ENCODE data around the gene SLC16A11. TPM values are rescaled to one million over a fixed set of nuclear protein-coding genes. Genes with fewer than 3 reads are reported as not detected.

Gene SLC16A11
- total RNA-seq, 1 donor from 2014 or later: not detected

Other genes with a start within 250 kb of the SLC16A11 start
- gene TEKT1, start 212.4 kb downstream of the SLC16A11 start, total RNA-seq: not detected
- not detected for gene ALOX12, start 48.0 kb downstream of the SLC16A11 start, total RNA-seq
- 156 TPM for gene RNASEK, start 31.5 kb downstream of the SLC16A11 start, total RNA-seq
- gene BCL6B, start 21.0 kb downstream of the SLC16A11 start, total RNA-seq: 16.4 TPM
- gene SLC16A13, start 8.1 kb downstream of the SLC16A11 start, total RNA-seq: 1.5 TPM
- 29.8 TPM for gene CLEC10A, start 36.2 kb upstream of the SLC16A11 start, total RNA-seq
- gene ASGR2, start 70.7 kb upstream of the SLC16A11 start, total RNA-seq: not detected
- 3.9 TPM for gene ASGR1, start 135.3 kb upstream of the SLC16A11 start, total RNA-seq
- 34.9 TPM for gene DLG4, start 175.7 kb upstream of the SLC16A11 start, total RNA-seq
- 1,048 TPM for gene ACADVL, start 175.8 kb upstream of the SLC16A11 start, total RNA-seq
- gene DVL2, start 190.4 kb upstream of the SLC16A11 start, total RNA-seq: 17.2 TPM
- gene PHF23, start 195.4 kb upstream of the SLC16A11 start, total RNA-seq: 13.3 TPM
- gene GABARAP, start 198.4 kb upstream of the SLC16A11 start, total RNA-seq: 422 TPM
- 81.4 TPM for gene CTDNEP1, start 207.6 kb upstream of the SLC16A11 start, total RNA-seq
- 106 TPM for gene ELP5, start 208.1 kb upstream of the SLC16A11 start, total RNA-seq
- gene CLDN7, start 218.4 kb upstream of the SLC16A11 start, total RNA-seq: not detected
- gene SLC2A4, start 237.6 kb upstream of the SLC16A11 start, total RNA-seq: 4.9 TPM